Measurements from ENCODE around the gene PROC. TPM values are rescaled to one million over a fixed set of nuclear protein-coding genes. Genes with fewer than 3 reads are reported as not detected.

Gene PROC
- total RNA-seq, 2 experiments from 2014 or later, result not detected

GRCh38 chr2:127471286-127471988 lies 53.2 kb downstream of the PROC start:
- Mint-ChIP-seq H3K4me1 (no peaks in the 10 kb centered on the region), H3K4me3 (no peak overlapping the region), H3K27ac (no peak overlapping the region), H3K36me3 (peaks cover 26% of the 10 kb centered on the region), H3K9me3 (peaks cover 10% of the 10 kb centered on the region), H3K27me3 (no peaks in the 10 kb centered on the region)
- DNase-seq, result no peak

- Mint-ChIP-seq H3K27ac (no peak overlapping the region), H3K4me3 (no peak overlapping the region), H3K4me1 (no peaks in the 10 kb centered on the region), H3K36me3 (peaks cover 31% of the 10 kb centered on the region), H3K9me3 (peaks cover 10% of the 10 kb centered on the region), H3K27me3 (no peaks in the 10 kb centered on the region)
- DNase-seq, result no peak
Observed at GRCh38 chr2:127472268-127472667, 54.0 kb downstream of the PROC start.

GRCh38 chr2:127475788-127476187 lies 57.6 kb downstream of the PROC start:
- Mint-ChIP-seq H3K27ac (no peak overlapping the region), H3K4me1 (no peaks in the 10 kb centered on the region), H3K9me3 (peaks cover 10% of the 10 kb centered on the region), H3K36me3 (peaks cover 25% of the 10 kb centered on the region), H3K4me3 (no peak overlapping the region), H3K27me3 (no peaks in the 10 kb centered on the region)
- DNase-seq, result no peak

Other genes with a start within 250 kb of the PROC start
- gene CYP27C1, start 198.1 kb upstream of the PROC start, total RNA-seq, result not detected
- 10 to 100 TPM; 51.7 to 53.2 TPM for gene ERCC3, start 124.3 kb upstream of the PROC start, total RNA-seq
- 10 to 100 TPM; 41.1 to 43.2 TPM for gene MAP3K2, start 30.5 kb upstream of the PROC start, total RNA-seq
- 10 to 100 TPM; 52.5 to 58.7 TPM for gene IWS1, start 108.1 kb downstream of the PROC start, total RNA-seq
- gene MYO7B, start 117.3 kb downstream of the PROC start, total RNA-seq, result under 1 TPM; 0.62 to 0.88 TPM
- gene GPR17, start 227.7 kb downstream of the PROC start, total RNA-seq, result not detected

Measured in activated naive CD8-positive, alpha-beta T cell treated with anti-CD3 and anti-CD28 coated beads for 36 hours (primary cell).